SIG-M5 treated with dmso at 0.1 percent for 504 hours (cell line): ENCODE data around the gene STAC.

Experiments used
- DNase-seq: peaks from one replicate; lab custom pipeline; 2025; ENCODE audit not compliant: unreplicated experiment; lab: John Stamatoyannopoulos, UW

STAC gene

DNA sequence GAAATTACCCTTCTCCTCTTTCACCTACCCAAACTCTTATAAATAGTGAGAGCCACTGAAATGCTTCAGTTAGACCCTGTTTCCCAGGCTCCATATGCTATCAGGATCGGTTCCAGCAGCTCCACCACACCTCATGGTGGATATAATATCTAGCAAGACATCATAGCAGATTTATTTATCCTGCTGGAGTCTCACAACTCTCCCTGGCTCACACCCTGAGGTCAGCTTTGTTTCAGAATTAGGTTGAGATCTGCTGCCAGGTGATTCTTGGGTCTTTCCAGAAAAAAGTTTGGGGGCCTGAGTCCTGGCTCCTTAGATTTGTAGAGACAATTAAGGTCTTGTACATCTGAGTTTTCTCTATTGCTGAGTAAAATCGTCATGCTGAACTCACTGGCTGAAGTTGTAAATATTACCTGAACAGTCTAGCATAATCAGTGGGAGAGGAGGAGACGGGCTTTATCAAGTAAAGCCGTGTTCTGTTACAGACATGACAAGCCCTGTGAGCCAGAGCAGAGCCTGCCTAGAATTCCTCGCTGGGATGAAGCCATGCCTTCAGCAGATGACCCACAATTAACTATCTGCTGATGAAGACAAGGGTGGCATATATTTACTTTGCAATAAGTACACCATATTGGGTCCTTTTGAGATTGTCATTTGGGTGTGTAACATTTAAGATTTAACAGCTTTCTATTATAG, 131.6 kb downstream of the STAC start:
- DNase-seq: no peak

- no peak for DNase-seq
These were observed 132.3 kb downstream of the STAC start for GRCh38 chr3:36512555-36512954.

DNA sequence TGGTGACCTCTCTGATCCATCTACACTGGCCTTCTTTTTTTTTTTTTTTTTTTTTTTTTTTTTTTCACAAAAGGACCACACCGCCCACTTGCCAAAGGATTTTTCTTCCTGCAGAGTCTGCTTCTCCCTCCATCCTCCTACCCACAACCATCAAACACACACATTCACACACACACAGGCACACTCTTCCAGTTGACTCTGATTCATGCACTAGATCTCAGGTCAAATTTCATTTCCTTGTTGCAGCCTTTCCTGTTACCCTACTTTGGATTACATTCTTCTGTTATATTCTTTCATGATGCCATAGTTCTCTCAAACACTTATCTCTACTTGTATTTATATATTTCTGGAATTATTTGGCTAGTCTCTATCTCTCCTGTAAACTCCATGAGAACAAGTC, 133.9 kb downstream of the STAC start:
- DNase-seq: no peak

GRCh38 chr3:36519682-36520081, 139.4 kb downstream of the STAC start:
- DNase-seq: no peak

DNA sequence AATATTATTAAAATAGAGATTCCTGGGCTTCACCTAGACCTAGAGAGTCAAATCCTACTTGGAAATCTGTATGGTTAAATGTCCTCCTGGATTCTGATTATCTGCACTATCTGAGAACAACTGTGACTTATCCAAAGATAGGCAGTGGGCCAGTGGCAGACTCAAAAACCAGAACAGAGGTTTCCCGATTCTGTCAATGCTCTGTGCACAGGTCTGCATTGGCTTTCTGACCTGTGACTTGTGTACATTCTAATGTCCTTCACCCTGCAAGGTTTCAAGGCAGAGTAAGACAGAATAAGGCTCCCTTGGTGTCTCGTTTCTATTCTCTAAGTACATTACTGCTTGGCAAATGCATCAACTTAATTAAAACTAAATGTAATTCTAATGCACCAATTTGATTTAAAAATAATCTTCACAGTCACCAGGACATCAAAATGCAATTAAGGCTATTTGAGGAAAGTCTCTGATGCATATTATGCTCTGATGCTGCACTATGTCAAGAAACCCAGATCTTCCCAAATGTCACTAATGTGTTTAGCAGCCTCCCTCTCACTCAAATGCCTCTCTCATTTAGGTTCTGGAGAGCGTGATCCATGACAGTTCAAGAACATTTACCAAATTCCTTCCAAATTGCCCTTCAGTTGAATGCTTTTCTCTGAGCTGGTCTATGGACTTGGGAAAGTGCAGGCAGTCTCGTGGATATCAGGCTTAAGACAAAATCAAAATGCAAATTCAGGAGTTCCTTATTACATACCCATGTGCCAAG, 140.1 kb downstream of the STAC start:
- no peak for DNase-seq

GRCh38 chr3:36521007-36521379, 140.7 kb downstream of the STAC start:
- DNase-seq: no peak

- DNase-seq: no peak
These were observed 144.3 kb downstream of the STAC start for GRCh38 chr3:36524560-36524959.

DNA sequence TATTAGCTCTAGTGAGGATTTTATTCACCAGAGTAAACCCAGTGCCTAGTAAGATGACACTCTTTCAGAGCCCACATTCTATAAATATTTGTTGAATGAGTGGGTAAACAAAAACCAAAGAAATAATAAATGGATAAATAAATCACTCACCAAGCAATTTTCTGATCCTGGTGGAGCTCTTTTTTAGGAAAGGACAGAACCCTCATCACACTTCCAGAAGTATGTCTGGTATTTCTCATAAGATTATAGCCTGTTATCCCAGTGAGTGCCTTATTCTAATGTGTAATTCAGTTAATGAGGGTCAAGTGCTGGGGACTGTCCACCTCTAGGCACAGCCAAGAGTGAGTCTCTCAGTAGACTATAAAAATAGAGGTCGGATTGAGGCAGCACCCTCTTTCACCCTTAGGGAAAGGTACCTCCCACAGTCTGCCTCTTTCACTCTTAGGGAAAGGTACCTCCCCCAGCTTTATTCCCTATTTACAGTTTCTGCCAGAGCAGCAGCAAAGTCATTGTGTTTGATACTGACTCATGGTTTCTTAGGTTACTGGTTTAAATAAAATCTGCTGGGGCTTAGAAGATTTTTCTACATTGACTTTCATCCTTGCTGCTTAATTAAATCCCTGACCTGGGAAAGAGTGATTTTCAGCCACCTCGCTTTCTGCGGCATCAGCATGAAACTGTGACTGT, 145.0 kb downstream of the STAC start:
- no peak for DNase-seq

GRCh38 chr3:36538136-36538749, 157.9 kb downstream of the STAC start:
- DNase-seq: no peak

GRCh38 chr3:36540888-36541518, 160.7 kb downstream of the STAC start:
- peak; percentile 1 for DNase-seq

DNA sequence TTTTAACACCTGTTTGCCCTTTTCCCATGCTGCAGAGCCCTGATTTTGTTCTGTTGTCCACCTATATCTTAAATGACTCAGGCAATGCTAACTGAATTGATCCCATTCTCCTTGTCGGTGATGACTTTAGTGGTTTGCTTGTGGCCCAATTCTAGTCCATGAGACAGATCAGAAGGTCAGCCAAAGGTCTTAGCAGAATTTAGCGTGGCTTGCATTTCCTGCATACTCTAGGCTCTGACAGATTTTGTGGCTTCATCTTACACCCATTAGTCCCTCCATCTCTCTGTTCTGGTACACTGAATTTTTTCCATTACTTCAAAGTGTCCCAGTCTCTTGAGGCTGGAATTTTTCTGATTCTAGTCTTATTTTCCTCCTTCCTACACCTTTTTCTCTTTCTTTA, 161.9 kb downstream of the STAC start:
- no peak for DNase-seq

GRCh38 chr3:36543276-36543997, 163.1 kb downstream of the STAC start:
- no peak for DNase-seq

DNA sequence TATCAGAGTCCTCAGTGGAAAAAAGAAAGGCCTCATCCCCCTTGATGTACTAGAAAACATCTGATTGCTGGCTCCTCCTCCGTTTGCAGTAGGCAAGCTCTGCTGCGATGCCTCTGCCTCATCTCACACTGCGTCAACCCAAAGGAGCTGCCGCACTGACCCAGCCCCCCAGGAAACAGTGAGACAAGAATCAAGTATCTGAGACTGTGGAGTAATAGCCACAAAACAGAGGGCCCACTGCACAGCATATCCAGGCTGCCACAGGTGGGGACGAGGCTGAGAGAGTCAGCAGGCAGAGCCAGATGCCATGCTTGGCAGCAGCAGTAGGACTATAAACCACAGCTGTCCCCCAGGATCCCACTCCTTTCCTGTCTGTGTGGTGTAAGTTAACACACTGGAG, 165.9 kb downstream of the STAC start:
- DNase-seq: no peak

DNA sequence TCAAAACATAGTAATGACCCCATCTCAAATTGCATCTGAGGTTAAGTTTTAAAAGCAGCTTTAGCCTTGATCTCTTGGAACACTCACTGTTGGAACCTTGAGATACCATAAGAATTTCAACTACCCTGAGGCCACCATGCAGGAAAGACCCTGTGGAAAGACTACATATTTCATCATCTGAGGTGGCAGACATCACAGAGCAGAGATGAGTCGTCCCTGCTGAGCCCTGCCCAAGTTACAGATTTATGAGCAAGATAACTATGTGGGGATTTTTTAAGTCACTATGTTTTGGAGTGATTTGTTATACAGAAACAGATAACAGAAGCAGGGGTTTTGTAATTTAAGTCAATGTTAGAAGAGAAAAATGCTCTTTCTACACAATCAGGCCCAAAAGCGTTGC, 168.4 kb downstream of the STAC start:
- no peak for DNase-seq

GRCh38 chr3:36557021-36557707, 176.9 kb downstream of the STAC start:
- no peak for DNase-seq

DNA sequence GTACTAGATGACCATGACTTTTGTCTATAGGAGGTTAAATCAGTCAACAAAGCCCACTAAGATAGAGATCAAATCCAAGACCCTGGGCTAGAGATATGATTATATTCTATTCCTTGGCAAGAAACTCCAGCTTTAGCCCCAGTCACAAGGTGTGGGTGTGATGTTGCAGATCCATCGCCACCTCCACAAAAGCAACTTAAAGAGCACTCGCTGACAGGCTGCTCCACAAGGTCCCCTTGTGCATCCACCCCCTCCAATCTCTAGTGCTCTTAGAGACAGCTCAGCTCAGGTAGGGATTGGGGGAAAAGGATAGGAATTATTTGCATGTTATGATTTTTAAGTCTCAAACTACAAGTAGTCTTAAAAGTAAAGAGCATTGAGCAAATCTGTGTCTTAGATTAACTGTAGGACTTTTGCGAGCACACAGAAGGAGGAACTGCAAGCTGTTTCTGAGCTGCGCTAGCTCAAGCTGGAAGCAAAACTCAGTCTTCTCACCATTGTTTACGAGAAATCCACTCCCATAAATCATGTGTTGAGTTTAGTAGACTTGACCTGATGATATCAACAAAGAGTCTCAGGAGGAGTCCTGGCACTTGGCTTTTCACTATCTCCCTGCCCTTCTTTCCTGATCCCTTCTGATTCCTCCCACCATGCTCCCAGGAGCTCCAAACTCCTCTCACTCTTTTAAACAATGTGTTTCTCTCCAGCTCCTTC, 177.6 kb downstream of the STAC start:
- no peak for DNase-seq

DNA sequence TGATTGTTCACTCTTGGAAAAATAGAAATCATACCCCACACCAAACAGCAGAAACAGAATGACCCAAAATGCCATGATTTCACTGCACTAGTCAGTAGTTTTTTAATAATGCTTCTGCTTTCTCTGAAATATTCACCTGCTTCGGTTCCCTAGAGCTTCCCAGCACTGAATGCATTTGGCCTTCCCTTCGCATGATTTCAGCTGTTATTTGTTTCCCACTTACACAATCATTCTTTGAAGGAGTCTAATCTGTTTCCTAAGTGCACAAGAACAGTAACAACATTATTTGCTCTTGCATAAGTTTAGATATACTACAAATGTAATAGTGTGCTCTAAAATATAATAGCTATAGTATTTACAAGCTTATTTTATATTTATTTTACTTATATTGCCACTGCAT, 178.7 kb downstream of the STAC start:
- DNase-seq: no peak

- DNase-seq: no peak
These were observed 180.4 kb downstream of the STAC start for GRCh38 chr3:36560685-36561084.

DNA sequence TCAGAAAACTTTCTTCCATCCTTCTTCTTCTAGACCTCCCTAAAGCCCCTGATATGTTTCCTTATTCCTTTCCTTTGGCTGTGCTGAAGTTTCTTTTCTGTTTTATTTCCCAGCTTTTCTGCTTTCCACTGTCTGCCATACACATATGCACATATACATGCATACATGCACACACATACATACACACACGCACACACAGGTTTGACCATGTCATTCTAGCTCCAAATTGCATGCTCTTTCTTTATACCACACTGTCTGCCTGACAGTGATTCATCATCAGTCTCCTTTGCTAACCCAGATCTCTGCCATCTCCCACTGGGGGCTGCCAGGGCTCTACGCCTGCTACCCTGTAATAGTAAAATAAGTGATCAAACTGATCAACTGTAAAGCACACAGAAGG, 181.3 kb downstream of the STAC start:
- DNase-seq: no peak
